B cell (primary cell): ENCODE measurements around the gene UBE2Q1. TPM values are rescaled to one million over a fixed set of nuclear protein-coding genes. Genes with fewer than 3 reads are reported as not detected.

Source experiments
- ATAC-seq: fragments of 200-7000 bp; cut with Tn5 transposase; one replicate; pipeline ENCODE4 v1.10.0; 2021; ENCODE audit warnings: low read depth, mild to moderate bottlenecking, moderate number of reproducible peaks, moderate library complexity
- CTCF ChIA-PET: fragments of 350-600 bp; sonication (Branson Sonifier 250); formaldehyde crosslinking; loops from one replicate; lab custom pipeline; 2021; ENCODE audit warnings: antibody characterized with exemption, inconsistent platforms; lab: Charles Lee
- POLR2A ChIA-PET: fragments of 350-600 bp; sonication (Branson Sonifier 250); formaldehyde crosslinking; loops from one replicate; lab custom pipeline; 2021; ENCODE audit warnings: antibody characterized with exemption; lab: Charles Lee
- DNase-seq: peaks from one replicate; pipeline ENCODE4 v3.0.0; 2013
- H2AFZ ChIP-seq: 2 replicates; pipeline ENCODE4 v1.6.1; 2012; ENCODE audit warnings: mild to moderate bottlenecking, low read depth, low read length; ENCODE audit not compliant: insufficient read depth, poor library complexity, severe bottlenecking
- H3K27ac ChIP-seq, 2 donors: 1 replicate in 1 of 2; 2 replicates in 1 of 2; pipeline ENCODE4 v1.5.1; 2012 to 2013; ENCODE audit warnings: low read length in 2 of 2, mild to moderate bottlenecking in 2 of 2, moderate library complexity in 1 of 2
- H3K27me3 ChIP-seq, 4 experiments: fragments of 200-600 bp in 1 of 4; sonication (generic) in 1 of 4; replicated peaks in 1 of 4; 1 replicate in 2 of 4; 2 replicates in 2 of 4; pipeline versions ENCODE4 v1.6.1 to v1.7.0; 2013 to 2016; ENCODE audit warnings: low read length in 3 of 4, mild to moderate bottlenecking in 2 of 4, mixed read lengths in 1 of 4, moderate library complexity in 1 of 4; ENCODE audit not compliant: insufficient read depth in 4 of 4, control insufficient read depth in 3 of 4; ENCODE audit errors: control extremely low read depth in 1 of 4
- H3K36me3 ChIP-seq, 2 experiments: replicated peaks in 1 of 2; 1 replicate in 1 of 2; 2 replicates in 1 of 2; pipeline versions ENCODE4 v1.6.1 to v1.7.1; 2013; ENCODE audit warnings: low read length in 1 of 2; ENCODE audit not compliant: insufficient read depth in 2 of 2, control insufficient read depth in 1 of 2; ENCODE audit errors: control extremely low read depth in 1 of 2, extremely low read depth in 1 of 2
- H3K4me1 ChIP-seq, 2 donors: fragments of 200-600 bp in 1 of 2; sonication (generic) in 1 of 2; 1 replicate in 1 of 2; 2 replicates in 1 of 2; pipeline versions ENCODE4 v1.5.1 to v1.6.1; 2013 to 2017; ENCODE audit warnings: low read length in 2 of 2; ENCODE audit not compliant: control insufficient read depth in 2 of 2, insufficient read depth in 2 of 2
- H3K4me2 ChIP-seq: replicated peaks from 2 replicates; pipeline ENCODE3; 2012; ENCODE audit warnings: mild to moderate bottlenecking, low read depth, low read length; ENCODE audit not compliant: poor library complexity, severe bottlenecking
- H3K4me3 ChIP-seq, 5 experiments: fragments of 200-600 bp in 1 of 5; sonication (generic) in 1 of 5; 1 replicate in 3 of 5; 2 replicates in 2 of 5; pipeline versions ENCODE4 v1.5.1 to v1.7.0; 2011 to 2016; ENCODE audit warnings: low read length in 4 of 5, mild to moderate bottlenecking in 4 of 5, low read depth in 2 of 5, control low read depth in 1 of 5, moderate library complexity in 1 of 5; ENCODE audit not compliant: insufficient read depth in 1 of 5; ENCODE audit errors: control extremely low read depth in 1 of 5, extremely low read depth in 1 of 5
- H3K79me2 ChIP-seq: fragments of 200-600 bp; sonication (generic); one replicate; pipeline ENCODE4 v1.6.0; 2016; ENCODE audit warnings: low read length; ENCODE audit not compliant: control insufficient read depth, insufficient read depth
- H3K9ac ChIP-seq: fragments of 200-600 bp; sonication (generic); 2 replicates; pipeline ENCODE4 v1.6.1; 2017; ENCODE audit warnings: mild to moderate bottlenecking, low read length, moderate library complexity
- H3K9me3 ChIP-seq, 3 donors: one replicate each; pipeline versions ENCODE4 v1.6.1 to v1.7.1; 2013; ENCODE audit warnings: low read length in 2 of 3; ENCODE audit not compliant: control insufficient read depth in 2 of 3, insufficient read depth in 1 of 3; ENCODE audit errors: control extremely low read depth in 1 of 3
- H4K20me1 ChIP-seq: 2 replicates; pipeline ENCODE4 v1.6.0; 2012; ENCODE audit warnings: mild to moderate bottlenecking, low read length; ENCODE audit not compliant: insufficient read depth, control insufficient read depth, poor library complexity, severe bottlenecking
- H3K27ac Mint-ChIP-seq: one replicate; pipeline ENCODE4 v1.8.0; 2021; ENCODE audit warnings: mixed read lengths
- H3K27me3 Mint-ChIP-seq: one replicate; pipeline ENCODE4 v1.8.0; 2021; ENCODE audit warnings: mixed read lengths
- H3K4me1 Mint-ChIP-seq: one replicate; pipeline ENCODE4 v1.8.0; 2021; ENCODE audit warnings: mixed read lengths
- H3K4me3 Mint-ChIP-seq: one replicate; pipeline ENCODE4 v1.8.0; 2021; ENCODE audit warnings: mixed read lengths
- H3K9me3 Mint-ChIP-seq: one replicate; pipeline ENCODE4 v1.8.0; 2022; ENCODE audit warnings: mixed read lengths; ENCODE audit not compliant: insufficient read depth
- CTCF ChIP-seq: fragments of 200-600 bp; IDR thresholded peaks from one replicate; pipeline ENCODE4 v1.8.0; 2022; ENCODE audit warnings: antibody characterized with exemption, mild to moderate bottlenecking
- EZH2 ChIP-seq: IDR thresholded peaks from 2 replicates; pipeline ENCODE4 v1.6.1; 2012; ENCODE audit warnings: borderline replicate concordance, low read depth, mild to moderate bottlenecking, moderate library complexity, low read length; ENCODE audit not compliant: insufficient read depth, poor library complexity, severe bottlenecking
- WGBS: methylation state at CpG from one replicate; pipeline ENCODE4 v1.1.5; 2013; ENCODE audit warnings: missing lambda C conversion rate; ENCODE audit not compliant: insufficient coverage; 5-methylcytosine and 5-hydroxymethylcytosine counted together
- intact Hi-C: fragments of 100-400 bp; cut with micrococcal nuclease; formaldehyde crosslinking; loops from one replicate; pipeline ENCODE4 v1.10.0; 2022
- polyA plus RNA-seq: library from polyadenylated mRNA; depleted of rRNA; stranded (reverse); fragments of >200 nt; gene quantifications from 2 replicates; pipeline ENCODE4 v1.2.3, GENCODE V29; 2012
- total RNA-seq, 2 donors: library from RNA; stranded (reverse); fragments of 120-200 nt in 1 of 2; gene quantifications; 1 replicate in 1 of 2; 2 replicates in 1 of 2; pipeline versions ENCODE4 v1.2.3 to v1.2.4, GENCODE V29; 2013 to 2022

Gene UBE2Q1
- total and polyA plus RNA-seq, 2 donors (not counting 1 experiment from before 2014, with no cell fraction given), result 14.3 to 108 TPM

- TF ChIP-seq EZH2, result no peak
- TF ChIP-seq CTCF, result no peak
- H3K9me3 Mint-ChIP-seq, result no peaks in the 10 kb centered on the region
- Histone ChIP-seq H2AFZ (no peak overlapping the region), H3K27me3 (no peaks in the 10 kb centered on the region), H3K36me3 (peaks cover 6 to 88% of the 10 kb centered on the region in 2 experiments), H4K20me1 (peaks cover 87% of the 10 kb centered on the region), H3K9me3 (no peaks in the 10 kb centered on the region), H3K9ac (no peak overlapping the region), H3K4me3 (no peak overlapping the region), H3K4me1 (peaks cover 7 to 8% of the 10 kb centered on the region in 2 donors), H3K27ac (no peak overlapping the region), H3K79me2 (peaks cover 54% of the 10 kb centered on the region), H3K4me2 (no peak overlapping the region)
- 100% methylated on average over 1 of the region's 3 CpGs for WGBS
- POLR2A ChIA-PET, result no interaction called here
- H3K27ac Mint-ChIP-seq, result no peak overlapping the region
- DNase-seq, result no peak
- intact Hi-C loops, result no loop called here
- no peak overlapping the region for H3K4me3 Mint-ChIP-seq
- H3K27me3 Mint-ChIP-seq, result no peaks in the 10 kb centered on the region
- ATAC-seq, result no peak
- CTCF ChIA-PET, result interaction anchor here (1.0 kb wide), 1 partner anchor 20 kb away, joined by 3 read pairs; no protein-coding TSS in a partner anchor
- H3K4me1 Mint-ChIP-seq, result peaks cover 21% of the 10 kb centered on the region
Observed at GRCh38 chr1:154598871-154599635, 40.6 kb upstream of the UBE2Q1 start.

GRCh38 chr1:154595621-154596020 is 37.2 kb upstream of the UBE2Q1 start:
- no peak overlapping the region for H2AFZ ChIP-seq
- Mint-ChIP-seq H3K27ac (no peak overlapping the region), H3K4me1 (peaks cover 5% of the 10 kb centered on the region), H3K4me3 (no peak overlapping the region), H3K9me3 (no peaks in the 10 kb centered on the region), H3K27me3 (no peaks in the 10 kb centered on the region)
- H3K36me3 ChIP-seq, result peaks cover 9 to 92% of the 10 kb centered on the region in 2 experiments
- DNase-seq (no peak), ATAC-seq (no peak)
- no peak overlapping the region for H3K4me3 ChIP-seq
- H3K4me1 ChIP-seq, result no peaks in the 10 kb centered on the region
- CTCF ChIA-PET, result interaction anchor here (0.8 to 2.6 kb wide), 2 partner anchors 36 to 116 kb away, joined by 3 to 7 read pairs; no protein-coding TSS in a partner anchor
- no peak overlapping the region for H3K9ac ChIP-seq
- peaks cover 73% of the 10 kb centered on the region for H4K20me1 ChIP-seq
- no peaks in the 10 kb centered on the region for H3K27me3 ChIP-seq
- TF ChIP-seq CTCF (no peak), EZH2 (no peak)
- H3K79me2 ChIP-seq, result peaks cover 20% of the 10 kb centered on the region
- WGBS, result no CpG with 5 or more reads among the region's 1 CpG
- intact Hi-C loops, result no loop called here
- no peak overlapping the region for H3K27ac ChIP-seq
- no peaks in the 10 kb centered on the region for H3K9me3 ChIP-seq
- POLR2A ChIA-PET, result interaction anchor here (0.6 kb wide), 1 partner anchor 70 kb away, joined by 4 read pairs; no protein-coding TSS in a partner anchor
- no peak overlapping the region for H3K4me2 ChIP-seq
